ENCODE results near the gene BANP. TPM values are rescaled to one million over a fixed set of nuclear protein-coding genes. Genes with fewer than 3 reads are reported as not detected.

BANP gene
- total RNA-seq, 1 donor from 2014 or later = 29.7 TPM

DNA sequence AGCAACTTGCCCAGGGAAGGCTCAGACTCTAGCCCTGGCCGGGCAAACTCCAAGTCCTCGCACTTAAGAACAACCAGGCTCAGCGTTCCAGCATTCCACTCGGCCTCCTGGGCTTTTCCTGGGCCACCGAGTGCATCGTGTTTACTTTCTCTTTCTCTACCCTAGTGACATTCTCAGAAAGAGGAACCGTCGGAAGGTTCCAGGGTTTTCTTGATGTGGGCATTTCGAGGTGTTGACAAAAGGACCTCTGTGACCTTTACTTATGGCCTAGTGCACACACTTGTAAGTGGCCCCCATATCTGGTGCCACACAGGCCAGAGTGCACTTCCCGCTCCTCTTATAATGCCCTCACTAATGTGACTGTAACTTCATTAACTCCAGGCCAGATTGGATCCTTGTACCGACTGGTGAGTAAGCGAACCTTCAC is 3.1 kb upstream of the BANP start:
- intact Hi-C loops (cut with DNase I) = no loop called here
- no peak for DNase-seq
- H3K4me3 ChIP-seq = no peak overlapping the region

DNA sequence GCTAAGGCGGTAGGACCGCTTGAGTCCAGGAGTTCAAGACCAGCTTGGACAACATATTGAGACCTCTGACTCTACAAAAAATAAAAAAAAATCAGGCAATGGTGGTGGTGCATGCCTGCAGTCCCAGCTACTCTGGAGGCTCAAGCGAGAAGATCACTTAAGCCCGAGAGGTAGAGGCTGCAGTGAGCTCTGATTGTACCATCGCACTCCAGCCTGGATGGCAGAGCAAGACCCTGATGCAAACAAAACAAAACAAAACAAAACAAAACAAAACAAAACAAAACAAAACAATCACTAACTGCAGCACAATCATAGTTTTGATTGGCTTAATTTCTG is 2.5 kb upstream of the BANP start:
- Histone ChIP-seq H3K27me3 (ENCODE audit: low read depth) (no peaks in the 10 kb centered on the region), H3K9me3 (no peaks in the 10 kb centered on the region), H3K27ac (peak overlapping the region; percentile 75), H3K4me1 (peaks cover 27% of the 10 kb centered on the region), H3K4me3 (no peak overlapping the region), H3K36me3 (no peaks in the 10 kb centered on the region)
- DNase-seq = no peak
- TF ChIP-seq, protein P1, sequence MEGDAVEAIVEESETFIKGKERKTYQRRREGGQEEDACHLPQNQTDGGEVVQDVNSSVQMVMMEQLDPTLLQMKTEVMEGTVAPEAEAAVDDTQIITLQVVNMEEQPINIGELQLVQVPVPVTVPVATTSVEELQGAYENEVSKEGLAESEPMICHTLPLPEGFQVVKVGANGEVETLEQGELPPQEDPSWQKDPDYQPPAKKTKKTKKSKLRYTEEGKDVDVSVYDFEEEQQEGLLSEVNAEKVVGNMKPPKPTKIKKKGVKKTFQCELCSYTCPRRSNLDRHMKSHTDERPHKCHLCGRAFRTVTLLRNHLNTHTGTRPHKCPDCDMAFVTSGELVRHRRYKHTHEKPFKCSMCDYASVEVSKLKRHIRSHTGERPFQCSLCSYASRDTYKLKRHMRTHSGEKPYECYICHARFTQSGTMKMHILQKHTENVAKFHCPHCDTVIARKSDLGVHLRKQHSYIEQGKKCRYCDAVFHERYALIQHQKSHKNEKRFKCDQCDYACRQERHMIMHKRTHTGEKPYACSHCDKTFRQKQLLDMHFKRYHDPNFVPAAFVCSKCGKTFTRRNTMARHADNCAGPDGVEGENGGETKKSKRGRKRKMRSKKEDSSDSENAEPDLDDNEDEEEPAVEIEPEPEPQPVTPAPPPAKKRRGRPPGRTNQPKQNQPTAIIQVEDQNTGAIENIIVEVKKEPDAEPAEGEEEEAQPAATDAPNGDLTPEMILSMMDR (IDR thresholded peaks at IDR 0.05) = no peak
- ATAC-seq = no peak
- intact Hi-C loops (cut with DNase I) = no loop called here

More for the DNA sequence above, 3.1 kb upstream of the BANP start:
- H3K36me3 ChIP-seq = no peaks in the 10 kb centered on the region
- peaks cover 22% of the 10 kb centered on the region for H3K4me1 ChIP-seq
- H3K9me3 ChIP-seq = no peaks in the 10 kb centered on the region
- H3K27me3 ChIP-seq (ENCODE audit: low read depth) = no peaks in the 10 kb centered on the region
- peak overlapping the region; percentile 75 for H3K27ac ChIP-seq
- TF ChIP-seq, protein P1 (IDR thresholded peaks at IDR 0.05) = no peak
- no peak for ATAC-seq

DNA sequence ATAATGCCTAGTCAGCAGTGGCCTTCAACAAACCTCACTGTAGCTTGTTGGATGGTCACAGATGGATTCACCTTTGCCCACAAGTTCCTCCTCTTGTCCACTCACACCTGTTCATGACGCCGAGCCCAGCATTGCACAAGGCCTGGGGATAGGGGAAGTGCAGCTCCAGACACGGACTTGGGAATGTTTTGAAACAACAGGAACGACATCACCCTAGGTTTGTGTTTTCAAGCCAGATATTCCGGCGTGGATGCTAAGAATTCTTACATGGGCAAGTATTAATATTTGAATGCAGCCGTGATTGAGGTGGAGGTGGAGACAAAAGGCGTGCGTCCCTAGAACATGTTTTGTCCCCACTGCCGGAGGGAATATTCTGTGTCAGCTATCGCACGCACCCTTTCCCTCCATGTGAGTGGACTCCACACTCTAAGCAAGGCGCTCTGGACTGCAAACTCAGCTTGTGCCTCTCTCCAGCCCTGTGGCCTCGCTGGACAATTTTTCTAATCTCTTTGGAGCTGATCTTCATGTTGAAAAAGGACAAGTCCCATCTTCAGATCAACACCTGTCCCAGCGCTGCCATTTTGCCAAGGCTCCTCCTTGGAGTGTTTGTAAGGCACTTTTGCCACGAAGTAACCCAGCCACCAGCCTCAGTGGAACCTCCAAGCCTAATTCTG is 2.0 kb upstream of the BANP start:
- Histone ChIP-seq H3K9me3 (no peaks in the 10 kb centered on the region), H3K36me3 (no peaks in the 10 kb centered on the region), H3K27ac (no peak overlapping the region), H3K4me1 (peaks cover 33% of the 10 kb centered on the region), H3K4me3 (no peak overlapping the region), H3K27me3 (ENCODE audit: low read depth) (no peaks in the 10 kb centered on the region)
- intact Hi-C loops (cut with DNase I) = no loop called here
- TF ChIP-seq, protein P1 (IDR thresholded peaks at IDR 0.05) = no peak
- DNase-seq (no peak), ATAC-seq (no peak)

DNA sequence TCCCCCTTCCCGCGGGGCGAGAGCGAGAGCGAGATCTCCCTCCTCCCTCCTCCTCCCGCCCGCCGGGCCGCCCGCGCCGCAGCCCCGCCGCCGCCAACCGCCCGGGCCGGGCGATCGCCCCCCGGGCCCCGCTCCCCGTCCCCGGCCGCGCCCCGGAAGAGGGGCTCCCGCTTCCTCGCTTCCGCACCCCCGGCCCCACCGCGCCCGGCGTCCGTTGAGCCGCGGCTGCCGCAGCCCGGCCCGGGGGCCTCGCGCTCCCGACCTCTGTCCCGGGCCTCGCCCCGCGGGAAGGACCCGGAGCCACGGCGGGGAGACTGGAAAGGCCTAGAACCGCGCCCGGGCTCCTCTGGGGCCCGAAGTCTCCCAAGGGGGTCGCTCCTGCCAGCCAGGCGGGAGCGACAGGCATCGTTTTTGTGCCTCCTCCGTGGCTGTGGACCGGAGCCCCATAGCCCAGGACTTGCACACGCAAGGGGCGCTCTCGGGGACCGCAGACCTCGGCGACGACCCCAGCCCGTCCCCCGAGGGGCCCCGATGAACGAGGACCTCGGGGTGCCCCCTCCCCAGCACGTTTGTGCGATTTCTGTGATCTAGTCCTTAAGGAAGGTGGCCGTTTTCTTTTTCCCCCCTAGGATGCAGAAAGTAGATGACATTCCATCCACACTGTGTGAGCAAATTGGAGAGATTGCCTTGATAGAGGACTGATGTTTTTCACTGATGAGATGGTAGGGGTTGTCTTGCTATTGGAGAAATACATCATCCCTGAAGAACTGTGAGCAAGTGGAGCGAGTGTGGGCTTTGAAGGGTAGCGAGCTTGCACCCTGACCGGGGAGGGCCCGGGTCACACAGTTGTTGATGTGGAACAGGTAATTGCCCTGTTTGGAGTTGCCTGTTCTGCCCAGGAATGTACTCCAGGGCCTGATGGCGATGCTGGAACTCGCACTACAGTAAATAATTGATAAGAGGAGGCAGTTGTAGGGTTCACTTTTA is 611 bp downstream of the BANP start:
- Histone ChIP-seq H3K27ac (peak overlapping the region; percentile 93), H3K27me3 (ENCODE audit: low read depth) (no peaks in the 10 kb centered on the region), H3K4me3 (peak overlapping the region; percentile 89), H3K36me3 (no peaks in the 10 kb centered on the region), H3K4me1 (peaks cover 51% of the 10 kb centered on the region), H3K9me3 (no peaks in the 10 kb centered on the region)
- no peak for ATAC-seq
- DNase-seq = peak; percentile 61
- intact Hi-C loops (cut with DNase I) = no loop called here
- TF ChIP-seq, protein P1 (IDR thresholded peaks at IDR 0.05) = no peak

DNA sequence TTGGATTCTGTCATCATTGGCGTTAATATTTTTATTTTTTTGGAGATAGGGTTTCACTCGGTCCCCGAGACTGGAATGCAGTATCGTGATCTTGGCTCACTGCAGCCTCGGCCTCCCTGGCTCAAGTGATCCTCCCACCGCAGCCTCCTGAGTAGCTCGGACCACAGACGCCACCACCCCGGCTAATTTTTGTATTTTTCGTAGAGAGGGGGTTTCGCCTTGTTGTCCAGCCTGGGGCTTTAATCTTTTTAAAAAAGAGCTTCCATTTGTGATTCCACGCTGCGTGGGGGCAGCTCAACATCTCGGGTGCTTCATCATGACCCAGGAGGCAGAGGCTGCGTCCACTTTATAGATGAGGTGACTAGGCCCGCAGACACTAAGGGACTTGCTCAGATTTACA is 1.5 kb downstream of the BANP start:
- H3K9me3 ChIP-seq = no peaks in the 10 kb centered on the region
- no peaks in the 10 kb centered on the region for H3K27me3 ChIP-seq (ENCODE audit: low read depth)
- intact Hi-C loops (cut with DNase I) = no loop called here
- TF ChIP-seq, protein P1 (IDR thresholded peaks at IDR 0.05) = no peak
- ATAC-seq (no peak), DNase-seq (no peak)
- peaks cover 56% of the 10 kb centered on the region for H3K4me1 ChIP-seq
- peaks cover 6% of the 10 kb centered on the region for H3K36me3 ChIP-seq
- H3K4me3 ChIP-seq = peak overlapping the region; percentile 89
- H3K27ac ChIP-seq = peak overlapping the region; percentile 77

All from lower lobe of right lung (tissue), 2 donors.